GM21381 (cell line): ENCODE results near the gene DTL.
A peak's percentile ranks its signal among the peaks of the same experiment; 100 is the strongest.

Experiments
- ATAC-seq: cut with Tn5 transposase; IDR thresholded peaks from one replicate; pipeline ENCODE4 v1.9.1; 2021; ENCODE audit warnings: mild to moderate bottlenecking, moderate library complexity; ENCODE audit not compliant: unreplicated experiment

Gene DTL

GRCh38 chr1:212035835-212036605 is 472 bp downstream of the DTL start:
- ATAC-seq: peak; percentile 13

DNA sequence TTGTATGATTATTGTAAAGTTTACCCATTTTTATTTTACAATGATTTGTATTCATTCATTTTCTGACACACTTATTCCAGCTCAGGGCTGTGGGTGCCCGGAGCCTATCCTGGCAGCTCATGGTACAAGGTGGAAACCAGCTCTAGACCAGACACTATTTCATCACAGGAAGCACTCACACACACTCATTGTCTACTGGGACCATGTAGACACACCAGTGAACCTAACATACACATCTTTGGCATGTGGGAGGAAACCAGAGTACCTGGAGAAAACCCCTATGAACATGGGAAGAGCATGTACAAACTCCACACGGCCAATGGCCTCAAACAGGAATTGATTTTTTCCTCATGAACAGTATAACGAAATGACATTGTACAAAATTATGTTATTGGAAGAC is 2.4 kb downstream of the DTL start:
- no peak for ATAC-seq

DNA sequence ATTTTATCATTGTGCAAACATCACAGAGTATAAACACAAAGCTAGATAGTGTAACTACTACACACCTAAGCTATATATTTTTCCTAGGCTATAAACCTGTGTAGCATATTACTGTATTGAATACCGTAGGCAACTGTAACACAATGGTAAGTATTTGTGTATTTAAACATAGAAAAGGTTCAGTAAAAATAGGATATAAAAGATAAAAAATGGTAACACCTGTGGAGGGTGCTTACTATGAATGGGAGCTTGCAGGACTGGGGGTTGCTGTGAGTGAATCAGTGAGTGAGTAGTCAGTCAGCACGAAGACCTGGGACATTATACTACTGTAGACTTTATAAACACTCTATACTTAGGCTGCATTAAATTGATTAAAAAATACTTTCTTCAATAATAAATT is 4.1 kb downstream of the DTL start:
- ATAC-seq: no peak

GRCh38 chr1:212040629-212041412 is 5.3 kb downstream of the DTL start:
- no peak for ATAC-seq

GRCh38 chr1:212042436-212042835 is 6.9 kb downstream of the DTL start:
- no peak for ATAC-seq

GRCh38 chr1:212044851-212045250 is 9.3 kb downstream of the DTL start:
- ATAC-seq: no peak

GRCh38 chr1:212045981-212046380 is 10.4 kb downstream of the DTL start:
- no peak for ATAC-seq

- no peak for ATAC-seq
Observed at GRCh38 chr1:212053993-212054392, 18.4 kb downstream of the DTL start.

GRCh38 chr1:212055333-212055732 is 19.8 kb downstream of the DTL start:
- ATAC-seq: no peak

DNA sequence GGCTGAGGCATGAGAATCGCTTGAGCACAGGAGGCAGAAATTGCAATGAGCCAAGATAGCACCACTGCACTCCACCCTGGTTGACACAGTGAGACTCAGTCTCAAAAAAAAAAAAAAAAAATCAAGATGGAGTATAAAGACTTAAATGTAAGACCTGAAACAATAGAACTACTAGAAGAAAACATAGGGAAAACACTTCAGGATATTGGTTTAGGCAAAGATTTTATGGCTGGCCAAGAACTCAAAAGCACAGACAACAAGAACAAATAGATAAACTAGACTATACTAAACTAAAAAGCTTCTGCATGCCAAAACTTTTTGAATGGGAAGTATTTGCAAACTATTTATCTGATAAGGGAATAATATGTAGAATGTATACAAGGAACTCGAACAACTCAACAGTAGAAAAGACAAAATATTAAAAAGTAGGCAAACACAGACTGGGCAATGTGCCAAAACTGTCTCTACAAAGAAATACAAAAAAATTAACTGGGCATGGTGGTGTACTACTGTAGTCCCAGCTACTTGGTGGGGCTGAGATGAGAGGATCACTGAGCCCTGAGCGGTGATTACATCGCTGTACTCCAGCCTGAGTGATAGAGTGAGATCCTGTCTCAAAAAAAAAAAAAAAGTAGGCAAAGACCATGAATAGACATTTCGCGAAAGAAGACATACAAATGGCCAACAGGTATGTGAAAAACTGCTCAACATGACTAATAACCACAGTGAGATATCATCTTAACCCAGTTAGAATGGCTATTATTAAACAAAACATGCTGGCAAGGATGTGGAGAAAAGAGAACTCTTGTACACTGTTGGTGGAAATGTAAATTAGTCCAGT is 25.3 kb downstream of the DTL start:
- ATAC-seq: no peak

DNA sequence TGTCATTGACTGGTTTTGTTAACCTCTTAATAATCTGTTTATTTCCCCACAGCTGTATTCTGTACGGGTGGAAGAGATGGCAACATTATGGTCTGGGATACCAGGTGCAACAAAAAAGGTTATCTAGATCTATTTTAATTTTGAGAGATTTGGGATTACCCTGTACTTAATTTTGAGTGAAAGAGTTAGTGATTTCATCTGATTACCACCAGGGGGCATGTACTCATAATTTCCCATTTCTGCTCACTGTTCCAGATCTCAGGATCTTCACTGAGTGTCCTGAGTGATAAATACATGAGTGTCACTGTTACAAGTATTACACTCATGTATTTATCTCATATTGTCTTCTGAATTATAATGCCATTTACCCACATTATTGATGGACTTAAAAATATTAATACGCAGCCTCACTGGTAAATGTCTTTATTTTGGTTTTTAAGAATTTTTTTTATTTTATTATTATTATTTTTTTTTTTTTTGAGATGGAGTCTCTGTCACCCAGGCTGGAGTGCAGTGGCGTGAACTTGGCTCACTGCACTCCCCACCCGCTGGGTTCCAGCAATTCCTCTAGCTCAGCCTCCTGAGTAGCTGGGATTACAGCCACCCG is 27.4 kb downstream of the DTL start:
- no peak for ATAC-seq

GRCh38 chr1:212067787-212068186 is 32.2 kb downstream of the DTL start:
- no peak for ATAC-seq

DNA sequence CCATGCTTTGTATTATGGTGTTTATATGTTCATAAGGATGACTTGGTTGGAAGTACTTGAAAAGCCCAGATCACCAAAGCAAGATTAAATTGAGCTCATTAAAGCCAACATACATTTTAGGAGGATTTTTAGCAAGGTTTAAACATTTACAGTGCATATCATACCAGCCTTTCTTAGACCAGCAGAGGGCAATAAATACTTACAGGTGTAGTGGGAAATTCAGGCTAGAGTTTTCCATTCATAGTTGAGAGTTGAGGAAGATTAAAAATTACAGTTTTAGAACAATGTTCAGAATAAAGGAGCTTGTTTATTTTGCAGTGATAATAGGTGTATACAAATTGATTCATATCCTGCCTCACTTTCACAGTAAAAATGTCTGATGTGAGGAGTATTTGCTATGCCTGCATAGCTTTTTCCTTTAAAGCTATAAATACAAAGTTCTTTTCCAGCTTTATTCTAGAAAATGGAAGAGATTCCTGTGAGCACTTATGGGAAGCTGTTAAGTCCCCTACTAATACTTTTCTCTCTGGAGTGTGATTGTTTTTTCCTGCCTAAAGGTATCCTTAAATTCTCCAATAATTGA is 35.3 kb downstream of the DTL start:
- no peak for ATAC-seq

DNA sequence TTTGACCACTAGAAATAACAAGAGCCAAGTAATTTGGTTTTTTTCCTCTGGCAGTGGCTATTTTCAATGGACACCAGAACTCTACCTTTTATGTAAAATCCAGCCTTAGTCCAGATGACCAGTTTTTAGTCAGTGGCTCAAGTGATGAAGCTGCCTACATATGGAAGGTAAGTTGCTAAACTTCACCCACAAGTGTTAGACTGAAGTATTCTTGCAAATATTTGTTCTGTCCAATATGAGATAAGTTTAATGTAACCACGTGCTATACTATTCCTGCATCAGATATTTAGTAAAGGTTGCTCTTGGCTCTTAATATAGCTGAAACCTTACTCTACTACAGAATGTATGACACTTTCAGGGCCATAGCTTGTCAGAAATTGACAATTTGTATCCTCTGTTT is 36.5 kb downstream of the DTL start:
- ATAC-seq: no peak

DNA sequence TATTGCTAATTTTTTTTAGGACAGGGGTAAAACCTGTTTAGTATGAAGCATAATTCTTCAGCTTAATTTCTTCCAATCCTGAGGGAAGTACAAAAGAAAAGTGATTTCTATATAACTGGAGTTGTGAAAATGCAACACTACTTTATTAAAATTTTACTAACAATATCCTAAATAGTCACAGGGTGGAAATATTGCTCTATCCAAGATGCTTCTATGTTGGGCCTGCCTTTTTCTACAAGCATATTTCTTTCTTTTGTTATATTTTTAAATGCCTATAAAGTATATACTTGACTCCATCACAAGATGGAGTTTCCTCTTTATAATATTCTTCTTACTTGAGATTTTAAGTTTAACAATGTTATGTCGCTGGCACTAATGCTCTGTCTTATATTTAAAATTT is 37.9 kb downstream of the DTL start:
- no peak for ATAC-seq

DNA sequence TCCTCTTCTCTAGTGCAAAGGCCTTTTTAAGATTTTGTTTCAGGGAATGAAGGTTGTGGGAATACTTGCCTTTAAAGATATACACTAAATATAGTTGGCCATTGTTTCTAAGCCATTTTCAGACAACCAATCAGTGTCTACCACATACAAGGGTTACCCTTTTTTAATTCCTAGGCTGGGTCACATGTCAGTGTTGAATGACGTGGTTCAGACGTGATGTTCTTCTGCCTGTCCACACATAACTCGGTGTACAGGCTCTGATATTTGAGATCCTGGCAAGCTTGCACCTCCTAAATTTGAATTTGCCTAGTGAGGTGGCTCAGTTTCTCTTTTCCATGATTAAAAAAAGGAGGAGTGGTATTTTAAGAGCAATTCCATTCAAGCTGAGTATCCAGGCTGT is 38.8 kb downstream of the DTL start:
- no peak for ATAC-seq

GRCh38 chr1:212074856-212075255 is 39.3 kb downstream of the DTL start:
- ATAC-seq: no peak

DNA sequence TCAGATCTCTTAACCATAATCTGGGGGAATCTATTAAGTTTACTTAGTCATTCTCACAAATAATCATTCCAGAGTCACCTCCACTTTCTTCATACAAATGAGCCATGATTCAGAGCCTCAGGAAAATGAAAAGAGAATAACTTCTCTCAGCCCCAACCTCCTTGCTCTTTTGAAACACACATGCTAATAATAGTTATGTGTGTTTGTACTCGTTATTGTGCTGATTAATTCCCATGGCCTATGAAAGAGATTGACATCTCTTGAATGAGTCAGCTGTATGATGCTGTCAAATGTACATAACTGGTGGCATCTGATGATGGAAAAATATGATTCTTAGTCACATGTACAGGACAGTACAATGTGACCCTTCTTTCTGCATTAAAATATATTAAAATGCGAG is 41.5 kb downstream of the DTL start:
- no peak for ATAC-seq

DNA sequence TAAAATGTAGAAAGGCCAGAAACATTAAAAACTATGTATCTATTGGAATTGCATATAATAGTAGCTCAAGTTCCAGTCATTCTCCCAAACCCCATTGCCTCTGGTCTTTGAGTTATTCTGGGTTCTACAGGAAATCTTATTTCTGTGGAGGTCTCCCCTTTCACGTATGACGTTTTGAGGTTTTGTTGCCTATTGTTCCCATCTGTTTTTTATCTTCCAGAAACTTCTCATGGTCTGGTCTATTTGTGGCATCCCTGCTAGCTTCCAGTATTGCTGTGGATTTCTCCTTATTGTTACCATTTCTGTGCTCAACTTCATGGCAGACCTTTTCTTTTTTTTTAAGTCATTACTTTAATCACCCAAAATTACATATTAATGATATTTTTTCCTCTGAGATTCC is 43.3 kb downstream of the DTL start:
- ATAC-seq: no peak

GRCh38 chr1:212082765-212083406 is 47.3 kb downstream of the DTL start:
- no peak for ATAC-seq
